Measurements from ENCODE around the gene TLE4.
A peak's percentile ranks its signal among the peaks of the same experiment; 100 is the strongest.

TLE4 gene

GRCh38 chr9:79572608-79573411 lies 1.0 kb downstream of the TLE4 start:
- DNase-seq: peak; percentile 71

- DNase-seq: peak; percentile 60
Measured at GRCh38 chr9:79573412-79573923, 1.7 kb downstream of the TLE4 start.

- peak; percentile 51 for DNase-seq
Measured at GRCh38 chr9:79574136-79574535, 2.4 kb downstream of the TLE4 start.

- peak; percentile 60 for DNase-seq
Measured at GRCh38 chr9:79574781-79575180, 3.0 kb downstream of the TLE4 start.

- DNase-seq: peak; percentile 24
Measured at GRCh38 chr9:79575547-79575946, 3.8 kb downstream of the TLE4 start.

- DNase-seq: peak; percentile 73
Measured at GRCh38 chr9:79577969-79578723, 6.4 kb downstream of the TLE4 start.

GRCh38 chr9:79578891-79579290 lies 7.1 kb downstream of the TLE4 start:
- DNase-seq: peak; percentile 31

- no peak for DNase-seq
Measured at GRCh38 chr9:79579624-79580023, 7.9 kb downstream of the TLE4 start.

GRCh38 chr9:79580055-79580454 lies 8.3 kb downstream of the TLE4 start:
- DNase-seq: peak; percentile 69

- DNase-seq: peak; percentile 48
Measured at GRCh38 chr9:79581388-79581787, 9.6 kb downstream of the TLE4 start.

GRCh38 chr9:79581794-79582193 lies 10.0 kb downstream of the TLE4 start:
- DNase-seq: peak; percentile 37

GRCh38 chr9:79583952-79584654 lies 12.3 kb downstream of the TLE4 start:
- no peak for DNase-seq

- no peak for DNase-seq
Measured at GRCh38 chr9:79584655-79584982, 12.9 kb downstream of the TLE4 start.

- no peak for DNase-seq
Measured at GRCh38 chr9:79588488-79589223, 16.9 kb downstream of the TLE4 start.

- no peak for DNase-seq
Measured at GRCh38 chr9:79591458-79591857, 19.7 kb downstream of the TLE4 start.

GRCh38 chr9:79592726-79593493 lies 21.1 kb downstream of the TLE4 start:
- DNase-seq: no peak

GRCh38 chr9:79598562-79599345 lies 27.0 kb downstream of the TLE4 start:
- DNase-seq: no peak

- no peak for DNase-seq
Measured at GRCh38 chr9:79600466-79600865, 28.7 kb downstream of the TLE4 start.

GRCh38 chr9:79603222-79603920 lies 31.6 kb downstream of the TLE4 start:
- no peak for DNase-seq

GRCh38 chr9:79604149-79604548 lies 32.4 kb downstream of the TLE4 start:
- no peak for DNase-seq
